ENCODE results near the gene KLHDC7A.

GRCh38 chr1:18461656-18462055 lies 19.1 kb upstream of the KLHDC7A start:
- TF ChIP-seq CTCF (conservative IDR thresholded peaks at IDR 0.05) = no peak
- no peak for TF ChIP-seq ZFX (IDR thresholded peaks at IDR 0.05)
